ENCODE data around the gene WARS2.

- no peak for TF ChIP-seq CTCF (IDR thresholded peaks at IDR 0.05)
- no peak for TF ChIP-seq EZH2 (IDR thresholded peaks at IDR 0.05)
These were observed 88.2 kb downstream of the WARS2 start for GRCh38 chr1:119052267-119052666.

All from neural progenitor cell (in vitro differentiated cells).